Measurements from ENCODE around the gene HOXC9. TPM values are rescaled to one million over a fixed set of nuclear protein-coding genes. Genes with fewer than 3 reads are reported as not detected.

Gene HOXC9
- total and polyA plus RNA-seq, 4 donors, result 0.38 to 9.0 (median 2.6) TPM; not detected in 1

- peaks cover 0 to 2% of the 10 kb centered on the region in 2 donors for H3K27me3 ChIP-seq (ENCODE audit: control insufficient read depth in 1 of 2, insufficient read depth in 2 of 2, low read length in 1 of 2)
- intact Hi-C loops (cut with DNase I), result loop anchor here in 1 of 2 donors (5.0 kb wide), 1 partner anchor 222 kb away; no protein-coding TSS in a partner anchor
- no peaks in the 10 kb centered on the region for H3K36me3 ChIP-seq (ENCODE audit: control insufficient read depth in 1 of 2, insufficient read depth in 2 of 2, low read length in 1 of 2)
- 7 to 9% methylated on average over 21 of the region's 21 CpGs for WGBS, 2 donors
- H3K4me3 ChIP-seq (ENCODE audit: low read length in 2 of 2), result no peak overlapping the region
- no peak for ATAC-seq (ENCODE audit: low FRiP score)
- no peaks in the 10 kb centered on the region for H3K4me1 ChIP-seq (ENCODE audit: control insufficient read depth in 1 of 2, insufficient read depth in 2 of 2, low read length in 2 of 2)
- H3K27ac ChIP-seq (ENCODE audit: low read depth in 1 of 2, low read length in 2 of 2), result no peak overlapping the region
- no peaks in the 10 kb centered on the region for H3K9me3 ChIP-seq (ENCODE audit: control insufficient read depth, low read length)
- DNase-seq, result no peak
Observed at GRCh38 chr12:53985692-53985993, 14.3 kb upstream of the HOXC9 start.

- Histone ChIP-seq H3K27me3 (ENCODE audit: control insufficient read depth in 1 of 2, insufficient read depth in 2 of 2, low read length in 1 of 2) (peaks cover 0 to 4% of the 10 kb centered on the region in 2 donors), H3K9me3 (ENCODE audit: control insufficient read depth, low read length) (no peaks in the 10 kb centered on the region), H3K4me1 (ENCODE audit: control insufficient read depth in 1 of 2, insufficient read depth in 2 of 2, low read length in 2 of 2) (no peaks in the 10 kb centered on the region), H3K27ac (ENCODE audit: low read depth in 1 of 2, low read length in 2 of 2) (no peak overlapping the region), H3K4me3 (ENCODE audit: low read length in 2 of 2) (no peak overlapping the region), H3K36me3 (ENCODE audit: control insufficient read depth in 1 of 2, insufficient read depth in 2 of 2, low read length in 1 of 2) (no peaks in the 10 kb centered on the region)
- ATAC-seq (ENCODE audit: low FRiP score) (peak; percentile 34), DNase-seq (peak in 1 of 2 donors; percentile 81)
- intact Hi-C loops (cut with DNase I), result loop anchor here in 1 of 2 donors (5.0 kb wide), 1 partner anchor 221 kb away; no protein-coding TSS in a partner anchor
- 6 to 8% methylated on average over 47 to 50 of the region's 50 CpGs for whole genome bisulfite sequencing, 2 donors
Observed at GRCh38 chr12:53985994-53986685, 13.8 kb upstream of the HOXC9 start.

- no peak overlapping the region for H3K4me3 ChIP-seq (ENCODE audit: low read length in 2 of 2)
- no peaks in the 10 kb centered on the region for H3K4me1 ChIP-seq (ENCODE audit: control insufficient read depth in 1 of 2, insufficient read depth in 2 of 2, low read length in 2 of 2)
- H3K36me3 ChIP-seq (ENCODE audit: control insufficient read depth in 1 of 2, insufficient read depth in 2 of 2, low read length in 1 of 2), result no peaks in the 10 kb centered on the region
- no peak overlapping the region for H3K27ac ChIP-seq (ENCODE audit: low read depth in 1 of 2, low read length in 2 of 2)
- no peaks in the 10 kb centered on the region for H3K9me3 ChIP-seq (ENCODE audit: control insufficient read depth, low read length)
- DNase-seq, result no peak
- WGBS, 2 donors, result 30 to 37% methylated on average over 21 of the region's 21 CpGs
- peaks cover 0 to 4% of the 10 kb centered on the region in 2 donors for H3K27me3 ChIP-seq (ENCODE audit: control insufficient read depth in 1 of 2, insufficient read depth in 2 of 2, low read length in 1 of 2)
- no peak for ATAC-seq (ENCODE audit: low FRiP score)
- intact Hi-C loops (cut with DNase I), result loop anchor here in 1 of 2 donors (5.0 kb wide), 1 partner anchor 220 kb away; no protein-coding TSS in a partner anchor
Observed at GRCh38 chr12:53986686-53987483, 13.1 kb upstream of the HOXC9 start.

GRCh38 chr12:53987787-53988230 lies 12.2 kb upstream of the HOXC9 start:
- Histone ChIP-seq H3K36me3 (ENCODE audit: control insufficient read depth in 1 of 2, insufficient read depth in 2 of 2, low read length in 1 of 2) (no peaks in the 10 kb centered on the region), H3K4me3 (ENCODE audit: low read length in 2 of 2) (no peak overlapping the region), H3K27me3 (ENCODE audit: control insufficient read depth in 1 of 2, insufficient read depth in 2 of 2, low read length in 1 of 2) (peaks cover 0 to 6% of the 10 kb centered on the region in 2 donors), H3K27ac (ENCODE audit: low read depth in 1 of 2, low read length in 2 of 2) (no peak overlapping the region), H3K4me1 (ENCODE audit: control insufficient read depth in 1 of 2, insufficient read depth in 2 of 2, low read length in 2 of 2) (no peaks in the 10 kb centered on the region), H3K9me3 (ENCODE audit: control insufficient read depth, low read length) (no peaks in the 10 kb centered on the region)
- intact Hi-C loops (cut with DNase I), result loop anchor here in 1 of 2 donors (5.0 kb wide), 1 partner anchor 219 kb away; no protein-coding TSS in a partner anchor
- WGBS, 2 donors, result 52 to 57% methylated on average over 4 of the region's 4 CpGs
- DNase-seq (no peak), ATAC-seq (ENCODE audit: low FRiP score) (no peak)

- no peaks in the 10 kb centered on the region for H3K4me1 ChIP-seq (ENCODE audit: control insufficient read depth in 1 of 2, insufficient read depth in 2 of 2, low read length in 2 of 2)
- no peaks in the 10 kb centered on the region for H3K36me3 ChIP-seq (ENCODE audit: control insufficient read depth in 1 of 2, insufficient read depth in 2 of 2, low read length in 1 of 2)
- H3K4me3 ChIP-seq (ENCODE audit: low read length in 2 of 2), result no peak overlapping the region
- peaks cover 0 to 6% of the 10 kb centered on the region in 2 donors for H3K27me3 ChIP-seq (ENCODE audit: control insufficient read depth in 1 of 2, insufficient read depth in 2 of 2, low read length in 1 of 2)
- DNase-seq (no peak), ATAC-seq (ENCODE audit: low FRiP score) (no peak)
- WGBS, 2 donors, result 25 to 28% methylated on average over 5 of the region's 5 CpGs
- intact Hi-C loops (cut with DNase I), result loop anchor here in 1 of 2 donors (5.0 kb wide), 1 partner anchor 219 kb away; no protein-coding TSS in a partner anchor
- no peaks in the 10 kb centered on the region for H3K9me3 ChIP-seq (ENCODE audit: control insufficient read depth, low read length)
- no peak overlapping the region for H3K27ac ChIP-seq (ENCODE audit: low read depth in 1 of 2, low read length in 2 of 2)
Observed at GRCh38 chr12:53988541-53989226, 11.3 kb upstream of the HOXC9 start.

GRCh38 chr12:53989227-53990113 lies 10.5 kb upstream of the HOXC9 start:
- Histone ChIP-seq H3K4me1 (ENCODE audit: control insufficient read depth in 1 of 2, insufficient read depth in 2 of 2, low read length in 2 of 2) (no peaks in the 10 kb centered on the region), H3K27me3 (ENCODE audit: control insufficient read depth in 1 of 2, insufficient read depth in 2 of 2, low read length in 1 of 2) (peaks cover 0 to 6% of the 10 kb centered on the region in 2 donors), H3K9me3 (ENCODE audit: control insufficient read depth, low read length) (no peaks in the 10 kb centered on the region), H3K36me3 (ENCODE audit: control insufficient read depth in 1 of 2, insufficient read depth in 2 of 2, low read length in 1 of 2) (no peaks in the 10 kb centered on the region), H3K4me3 (ENCODE audit: low read length in 2 of 2) (no peak overlapping the region), H3K27ac (ENCODE audit: low read depth in 1 of 2, low read length in 2 of 2) (no peak overlapping the region)
- DNase-seq, result no peak
- WGBS, 2 donors, result 11 to 16% methylated on average over 28 of the region's 28 CpGs
- no peak for ATAC-seq (ENCODE audit: low FRiP score)
- intact Hi-C loops (cut with DNase I), result loop anchor here in 1 of 2 donors (5.0 kb wide), 1 partner anchor 218 kb away; no protein-coding TSS in a partner anchor

- 6 to 10% methylated on average over 27 of the region's 27 CpGs for WGBS, 2 donors
- H3K9me3 ChIP-seq (ENCODE audit: control insufficient read depth, low read length), result no peaks in the 10 kb centered on the region
- H3K4me3 ChIP-seq (ENCODE audit: low read length in 2 of 2), result no peak overlapping the region
- no peaks in the 10 kb centered on the region for H3K4me1 ChIP-seq (ENCODE audit: control insufficient read depth in 1 of 2, insufficient read depth in 2 of 2, low read length in 2 of 2)
- ATAC-seq (ENCODE audit: low FRiP score) (no peak), DNase-seq (no peak)
- H3K27me3 ChIP-seq (ENCODE audit: control insufficient read depth in 1 of 2, insufficient read depth in 2 of 2, low read length in 1 of 2), result peaks cover 0 to 6% of the 10 kb centered on the region in 2 donors
- intact Hi-C loops (cut with DNase I), result no loop called here
- no peak overlapping the region for H3K27ac ChIP-seq (ENCODE audit: low read depth in 1 of 2, low read length in 2 of 2)
- H3K36me3 ChIP-seq (ENCODE audit: control insufficient read depth in 1 of 2, insufficient read depth in 2 of 2, low read length in 1 of 2), result no peaks in the 10 kb centered on the region
Observed at GRCh38 chr12:53990311-53991076, 9.5 kb upstream of the HOXC9 start.

Data from aorta (tissue), 5 donors.